ENCODE data around the gene ILK.

- TF ChIP-seq, protein P1, sequence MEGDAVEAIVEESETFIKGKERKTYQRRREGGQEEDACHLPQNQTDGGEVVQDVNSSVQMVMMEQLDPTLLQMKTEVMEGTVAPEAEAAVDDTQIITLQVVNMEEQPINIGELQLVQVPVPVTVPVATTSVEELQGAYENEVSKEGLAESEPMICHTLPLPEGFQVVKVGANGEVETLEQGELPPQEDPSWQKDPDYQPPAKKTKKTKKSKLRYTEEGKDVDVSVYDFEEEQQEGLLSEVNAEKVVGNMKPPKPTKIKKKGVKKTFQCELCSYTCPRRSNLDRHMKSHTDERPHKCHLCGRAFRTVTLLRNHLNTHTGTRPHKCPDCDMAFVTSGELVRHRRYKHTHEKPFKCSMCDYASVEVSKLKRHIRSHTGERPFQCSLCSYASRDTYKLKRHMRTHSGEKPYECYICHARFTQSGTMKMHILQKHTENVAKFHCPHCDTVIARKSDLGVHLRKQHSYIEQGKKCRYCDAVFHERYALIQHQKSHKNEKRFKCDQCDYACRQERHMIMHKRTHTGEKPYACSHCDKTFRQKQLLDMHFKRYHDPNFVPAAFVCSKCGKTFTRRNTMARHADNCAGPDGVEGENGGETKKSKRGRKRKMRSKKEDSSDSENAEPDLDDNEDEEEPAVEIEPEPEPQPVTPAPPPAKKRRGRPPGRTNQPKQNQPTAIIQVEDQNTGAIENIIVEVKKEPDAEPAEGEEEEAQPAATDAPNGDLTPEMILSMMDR (IDR thresholded peaks at IDR 0.05; ENCODE audit: insufficient read depth, low read length, poor library complexity, severe bottlenecking) = no peak
- TF ChIP-seq EZH2phosphoT487 (conservative IDR thresholded peaks at IDR 0.05; ENCODE audit: low read length) = no peak
Observed at GRCh38 chr11:6628526-6628925, 25.0 kb downstream of the ILK start.
